NT2/D1 (cell line): ENCODE data around the gene GCLC.
A peak's percentile ranks its signal among the peaks of the same experiment; 100 is the strongest.

Source experiments
- DNase-seq: peaks from one replicate; pipeline ENCODE4 v3.0.0-alpha.2; 2011; ENCODE audit warnings: low read depth, low spot score
- H3K27me3 ChIP-seq: 2 replicates; pipeline ENCODE4 v1.6.0; 2011; ENCODE audit warnings: mild to moderate bottlenecking; ENCODE audit not compliant: insufficient read length, insufficient read depth
- H3K36me3 ChIP-seq: 2 replicates; pipeline ENCODE4 v1.6.1; 2011; ENCODE audit warnings: mild to moderate bottlenecking, low read length, mixed read lengths; ENCODE audit not compliant: insufficient read depth, insufficient read length
- H3K4me1 ChIP-seq: 2 replicates; pipeline ENCODE4 v1.5.1; 2011; ENCODE audit not compliant: insufficient read depth, insufficient read length
- H3K4me3 ChIP-seq: 2 replicates; pipeline ENCODE4 v1.5.1; 2011; ENCODE audit warnings: low read depth; ENCODE audit not compliant: insufficient read length
- H3K9ac ChIP-seq: 2 replicates; pipeline ENCODE4 v1.6.0; 2011; ENCODE audit warnings: low read depth; ENCODE audit not compliant: insufficient read length
- H3K9me3 ChIP-seq: 2 replicates; pipeline ENCODE4 v1.5.1; 2011; ENCODE audit warnings: mild to moderate bottlenecking, low read length; ENCODE audit not compliant: insufficient read depth
- SUZ12 ChIP-seq: IDR thresholded peaks from 2 replicates; pipeline ENCODE4 v1.6.1; 2011; ENCODE audit not compliant: insufficient read length, insufficient read depth; ENCODE audit errors: extremely low read depth
- YY1 ChIP-seq: IDR thresholded peaks from 2 replicates; pipeline ENCODE4 v1.6.1; 2011; ENCODE audit not compliant: insufficient read length, insufficient read depth
- ZNF274 ChIP-seq: IDR thresholded peaks from 2 replicates; pipeline ENCODE4 v1.6.1; 2011; ENCODE audit warnings: mild to moderate bottlenecking, low read depth, low read length

The GCLC gene

GRCh38 chr6:53544470-53545308, at the start of gene GCLC:
TSS of gene GCLC (minus strand) at chr6:53545101. CDS start at chr6:53544645, 456 bp downstream.
- no peak for TF ChIP-seq SUZ12
- TF ChIP-seq ZNF274: no peak
- TF ChIP-seq YY1: no peak

GRCh38 chr6:53594596-53594995, 49.7 kb upstream of the GCLC start:
- no peaks in the 10 kb centered on the region for H3K4me1 ChIP-seq
- no peaks in the 10 kb centered on the region for H3K36me3 ChIP-seq
- no peak overlapping the region for H3K4me3 ChIP-seq
- no peak for DNase-seq
- TF ChIP-seq ZNF274: no peak
- TF ChIP-seq YY1: no peak
- TF ChIP-seq SUZ12: no peak
- H3K9ac ChIP-seq: no peak overlapping the region
- H3K27me3 ChIP-seq: no peaks in the 10 kb centered on the region
- H3K9me3 ChIP-seq: 0 out of 2 replicates have a peak, but pooled peaks cover 4% of the 10 kb centered on the region

More at GRCh38 chr6:53544470-53545308, at the start of gene GCLC:
- H3K9ac ChIP-seq: peak within 1 kb of the TSS; percentile 97
- H3K4me1 ChIP-seq: peaks cover 2% of the 10 kb centered on the region
- H3K27me3 ChIP-seq: peaks cover 24% of the 10 kb centered on the region
- H3K9me3 ChIP-seq: peaks cover 12% of the 10 kb centered on the region; the same call in 1 of the 2 replicates
- peak; percentile 84 for DNase-seq
- no peaks in the 10 kb centered on the region for H3K36me3 ChIP-seq
- peak within 1 kb of the TSS; percentile 84 for H3K4me3 ChIP-seq

GRCh38 chr6:53593001-53593488, 48.1 kb upstream of the GCLC start:
- no peak for TF ChIP-seq ZNF274
- TF ChIP-seq YY1: no peak
- Histone ChIP-seq H3K9me3 (0 out of 2 replicates have a peak, but pooled peaks cover 4% of the 10 kb centered on the region), H3K27me3 (no peaks in the 10 kb centered on the region), H3K4me1 (peaks cover 3% of the 10 kb centered on the region), H3K36me3 (no peaks in the 10 kb centered on the region), H3K4me3 (no peak overlapping the region), H3K9ac (no peak overlapping the region)
- no peak for DNase-seq

GRCh38 chr6:53591873-53592272, 47.0 kb upstream of the GCLC start:
- peaks cover 3% of the 10 kb centered on the region for H3K4me1 ChIP-seq
- H3K36me3 ChIP-seq: no peaks in the 10 kb centered on the region
- no peak overlapping the region for H3K4me3 ChIP-seq
- no peak overlapping the region for H3K9ac ChIP-seq
- no peak for DNase-seq
- TF ChIP-seq SUZ12 (no peak), YY1 (no peak), ZNF274 (no peak)
- no peaks in the 10 kb centered on the region for H3K27me3 ChIP-seq
- no peaks in the 10 kb centered on the region for H3K9me3 ChIP-seq

GRCh38 chr6:53588816-53589509, 44.1 kb upstream of the GCLC start:
- Histone ChIP-seq H3K36me3 (no peaks in the 10 kb centered on the region), H3K9me3 (no peaks in the 10 kb centered on the region), H3K4me1 (peaks cover 3% of the 10 kb centered on the region), H3K9ac (no peak overlapping the region), H3K27me3 (no peaks in the 10 kb centered on the region), H3K4me3 (no peak overlapping the region)
- TF ChIP-seq ZNF274: no peak
- no peak for TF ChIP-seq SUZ12
- TF ChIP-seq YY1: no peak
- DNase-seq: no peak

GRCh38 chr6:53587291-53587690, 42.4 kb upstream of the GCLC start:
- H3K4me1 ChIP-seq: peaks cover 3% of the 10 kb centered on the region
- H3K27me3 ChIP-seq: no peaks in the 10 kb centered on the region

More at GRCh38 chr6:53587291-53587690, 42.4 kb upstream of the GCLC start:
- no peak overlapping the region for H3K4me3 ChIP-seq
- H3K9me3 ChIP-seq: no peaks in the 10 kb centered on the region
- DNase-seq: no peak
- no peak overlapping the region for H3K9ac ChIP-seq
- no peak for TF ChIP-seq SUZ12
- H3K36me3 ChIP-seq: no peaks in the 10 kb centered on the region
